Testis (tissue), 3 donors: Measurements from ENCODE around the gene FBXO3. TPM values are rescaled to one million over a fixed set of nuclear protein-coding genes. Genes with fewer than 3 reads are reported as not detected.

Experiments used
- DNase-seq: peaks from one replicate; pipeline ENCODE4 v3.0.0-alpha.2; 2019
- H3K27ac ChIP-seq, 2 donors: fragments of 200-600 bp; sonication (generic); one replicate each; pipeline ENCODE4 v1.5.1; 2019
- H3K27me3 ChIP-seq: fragments of 200-600 bp; sonication (generic); one replicate; pipeline ENCODE4 v1.5.1; 2019
- H3K36me3 ChIP-seq: fragments of 200-600 bp; sonication (generic); one replicate; pipeline ENCODE4 v1.5.1; 2017; ENCODE audit warnings: low read depth; ENCODE audit errors: missing control alignments
- H3K4me1 ChIP-seq: fragments of 200-600 bp; sonication (generic); one replicate; pipeline ENCODE4 v1.5.1; 2019
- H3K4me3 ChIP-seq, 2 donors: fragments of 200-600 bp; sonication (generic); one replicate each; pipeline ENCODE4 v1.5.1; 2017 to 2019
- H3K9me3 ChIP-seq: fragments of 200-600 bp; sonication (generic); one replicate; pipeline ENCODE4 v1.5.1; 2017
- POLR2A ChIP-seq: fragments of 450-650 bp; IDR thresholded peaks from one replicate; pipeline ENCODE4 v1.6.1; 2017; ENCODE audit warnings: antibody characterized with exemption, mild to moderate bottlenecking, moderate library complexity
- WGBS, 2 donors: methylation state at CpG; one replicate each; pipeline ENCODE4 v1.1.5; 2018; 5-methylcytosine and 5-hydroxymethylcytosine counted together
- intact Hi-C: fragments of 100-400 bp; cut with DNase I; formaldehyde crosslinking; loops from one replicate; pipeline ENCODE4 v1.15.1; 2023; ENCODE audit warnings: low total_unique reads
- polyA plus RNA-seq: library from polyadenylated mRNA; stranded (reverse); fragments of 350-450 nt; fragmentation: Illumina TruSeq; extraction: RNeasy Lipid Tissue Mini Kit (QIAGEN cat#74804); gene quantifications from one replicate; pipeline ENCODE4 v1.2.3, GENCODE V29; 2014; ENCODE audit warnings: low read depth, low replicate concordance; ENCODE audit not compliant: insufficient read depth
- total RNA-seq, 2 donors: library from RNA; depleted of rRNA; stranded (reverse); fragments of >200 nt; gene quantifications; one replicate each; pipeline ENCODE4 v1.2.3, GENCODE V29; 2016
- TF ChIP-seq, protein P1 (sequence below), 3 experiments: fragments of 450-650 bp in 2 of 3; fragments of 200-600 bp in 1 of 3; sonication (generic) in 1 of 3; IDR thresholded peaks; one replicate each; pipeline ENCODE4 v1.5.1; 2016 to 2019; ENCODE audit warnings: antibody characterized with exemption in 3 of 3, mild to moderate bottlenecking in 2 of 3, moderate library complexity in 1 of 3

Gene FBXO3
- total and polyA plus RNA-seq, 3 donors from 2014 or later: 27.2 to 44.8 (median 39.3) TPM

DNA sequence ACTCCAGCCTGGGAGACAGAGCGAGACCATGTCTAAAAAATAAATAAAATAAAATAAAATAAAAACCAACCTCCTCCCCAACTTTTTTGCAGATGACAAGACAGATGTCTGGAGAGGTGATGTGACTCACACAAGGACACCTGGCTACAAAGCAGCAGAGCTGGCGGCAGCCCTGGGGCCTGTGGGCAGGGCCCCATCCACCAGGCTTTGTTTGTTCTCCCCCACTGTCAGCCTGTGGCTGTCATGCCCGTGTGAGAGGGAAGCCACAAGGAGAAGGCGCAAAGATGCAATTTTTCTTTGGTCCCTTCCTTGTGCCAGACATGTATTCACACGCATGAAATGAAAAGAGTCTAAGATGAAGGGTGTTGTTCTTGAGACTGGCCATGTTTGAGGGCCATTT, 54.7 kb downstream of the FBXO3 start:
- DNase-seq: no peak
- Histone ChIP-seq H3K4me3 (no peak overlapping the region), H3K27me3 (no peaks in the 10 kb centered on the region), H3K9me3 (no peaks in the 10 kb centered on the region), H3K36me3 (no peaks in the 10 kb centered on the region), H3K4me1 (peaks cover 24% of the 10 kb centered on the region), H3K27ac (no peak overlapping the region)
- intact Hi-C loops: no loop called here
- TF ChIP-seq, protein P1, sequence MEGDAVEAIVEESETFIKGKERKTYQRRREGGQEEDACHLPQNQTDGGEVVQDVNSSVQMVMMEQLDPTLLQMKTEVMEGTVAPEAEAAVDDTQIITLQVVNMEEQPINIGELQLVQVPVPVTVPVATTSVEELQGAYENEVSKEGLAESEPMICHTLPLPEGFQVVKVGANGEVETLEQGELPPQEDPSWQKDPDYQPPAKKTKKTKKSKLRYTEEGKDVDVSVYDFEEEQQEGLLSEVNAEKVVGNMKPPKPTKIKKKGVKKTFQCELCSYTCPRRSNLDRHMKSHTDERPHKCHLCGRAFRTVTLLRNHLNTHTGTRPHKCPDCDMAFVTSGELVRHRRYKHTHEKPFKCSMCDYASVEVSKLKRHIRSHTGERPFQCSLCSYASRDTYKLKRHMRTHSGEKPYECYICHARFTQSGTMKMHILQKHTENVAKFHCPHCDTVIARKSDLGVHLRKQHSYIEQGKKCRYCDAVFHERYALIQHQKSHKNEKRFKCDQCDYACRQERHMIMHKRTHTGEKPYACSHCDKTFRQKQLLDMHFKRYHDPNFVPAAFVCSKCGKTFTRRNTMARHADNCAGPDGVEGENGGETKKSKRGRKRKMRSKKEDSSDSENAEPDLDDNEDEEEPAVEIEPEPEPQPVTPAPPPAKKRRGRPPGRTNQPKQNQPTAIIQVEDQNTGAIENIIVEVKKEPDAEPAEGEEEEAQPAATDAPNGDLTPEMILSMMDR (IDR thresholded peaks at IDR 0.05): no peak
- no peak for TF ChIP-seq POLR2A
- WGBS, 2 donors: 90 to 95% methylated on average over 3 to 5 of the region's 5 CpGs

GRCh38 chr11:33718440-33718839, 55.9 kb downstream of the FBXO3 start:
- no peak for DNase-seq
- H3K4me1 ChIP-seq: peaks cover 15% of the 10 kb centered on the region
- H3K27ac ChIP-seq: no peak overlapping the region
- H3K9me3 ChIP-seq: no peaks in the 10 kb centered on the region
- TF ChIP-seq POLR2A: no peak
- TF ChIP-seq, protein P1 (IDR thresholded peaks at IDR 0.05): no peak
- no peaks in the 10 kb centered on the region for H3K36me3 ChIP-seq
- no peak overlapping the region for H3K4me3 ChIP-seq
- WGBS, 2 donors: 78 to 84% methylated on average over 2 of the region's 2 CpGs
- H3K27me3 ChIP-seq: no peaks in the 10 kb centered on the region
- intact Hi-C loops: no loop called here

- Histone ChIP-seq H3K9me3 (no peaks in the 10 kb centered on the region), H3K4me3 (no peak overlapping the region), H3K36me3 (no peaks in the 10 kb centered on the region), H3K27me3 (no peaks in the 10 kb centered on the region), H3K4me1 (peaks cover 7% of the 10 kb centered on the region), H3K27ac (no peak overlapping the region)
- intact Hi-C loops: no loop called here
- TF ChIP-seq POLR2A: no peak
- TF ChIP-seq, protein P1 (IDR thresholded peaks at IDR 0.05): peak in 1 of 3 experiments; percentile 10
- no peak for DNase-seq
- 55 to 74% methylated on average over 2 of the region's 2 CpGs for WGBS, 2 donors
Measured at GRCh38 chr11:33716243-33716642, 58.1 kb downstream of the FBXO3 start.

DNA sequence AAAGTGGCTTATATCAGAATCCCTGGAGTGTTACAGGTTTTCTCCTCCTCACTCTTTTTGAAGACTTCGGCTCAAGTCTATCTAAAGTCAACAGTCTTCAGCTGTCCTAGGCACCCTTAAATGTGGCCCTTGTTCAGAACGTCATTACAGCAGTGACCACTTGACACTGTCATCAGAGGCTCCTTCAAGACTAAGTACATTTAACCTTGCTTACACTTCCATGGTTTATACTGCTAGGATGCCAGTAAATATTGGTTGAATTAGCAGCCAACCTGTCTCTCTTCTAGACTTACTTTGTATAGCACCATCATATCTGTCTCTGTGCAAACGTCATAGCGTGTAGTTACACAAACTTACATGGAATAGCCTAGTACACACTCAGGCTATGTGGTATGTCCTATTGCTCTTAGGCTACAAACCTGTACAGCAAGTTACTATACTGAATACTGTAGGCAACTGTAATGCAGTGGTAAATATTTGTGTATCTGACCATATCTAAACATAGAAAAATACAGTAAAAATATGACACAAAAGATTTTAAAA, 60.4 kb downstream of the FBXO3 start:
- Histone ChIP-seq H3K4me1 (peaks cover 7% of the 10 kb centered on the region), H3K4me3 (no peak overlapping the region), H3K27me3 (no peaks in the 10 kb centered on the region), H3K27ac (no peak overlapping the region), H3K36me3 (no peaks in the 10 kb centered on the region), H3K9me3 (no peaks in the 10 kb centered on the region)
- TF ChIP-seq POLR2A: no peak
- TF ChIP-seq, protein P1 (IDR thresholded peaks at IDR 0.05): no peak
- DNase-seq: no peak
- intact Hi-C loops: no loop called here
- WGBS, 2 donors: 73 to 84% methylated on average over 4 of the region's 4 CpGs

DNA sequence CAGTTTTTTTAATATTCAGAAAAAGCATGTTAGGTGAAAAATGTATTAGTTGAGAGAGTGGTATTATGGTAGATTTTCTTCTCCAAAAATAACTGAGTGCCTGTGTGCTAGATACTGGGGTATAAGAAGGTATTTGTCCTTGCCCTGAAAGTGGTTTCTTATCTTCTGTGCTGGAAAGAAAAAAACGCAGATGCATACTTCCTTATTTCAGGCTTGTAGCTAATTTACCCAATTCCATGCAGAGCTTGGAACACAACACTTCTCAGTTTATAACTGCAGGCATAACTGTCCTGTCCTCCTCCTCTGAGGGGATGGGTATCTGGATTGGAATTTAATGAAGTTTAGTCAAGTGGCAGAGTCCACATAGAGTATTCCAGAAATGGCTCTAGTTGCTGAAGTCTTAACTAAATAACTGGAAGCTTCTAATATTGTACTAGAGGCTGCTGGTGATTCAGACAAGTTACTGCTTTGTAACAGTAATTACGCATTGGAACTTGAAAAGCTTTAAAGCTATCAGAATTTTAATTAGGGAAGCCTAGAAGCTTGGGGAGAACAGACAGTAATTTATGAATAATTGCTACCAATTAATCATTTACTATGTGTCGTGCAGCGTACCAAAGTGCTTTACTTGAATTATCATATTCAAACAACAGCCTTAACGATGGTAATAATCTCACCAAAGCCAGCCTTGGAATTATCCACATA, 61.0 kb downstream of the FBXO3 start:
- H3K9me3 ChIP-seq: no peaks in the 10 kb centered on the region
- 52 to 73% methylated on average over 5 of the region's 5 CpGs for WGBS, 2 donors
- H3K36me3 ChIP-seq: no peaks in the 10 kb centered on the region
- intact Hi-C loops: no loop called here
- TF ChIP-seq, protein P1 (IDR thresholded peaks at IDR 0.05): no peak
- no peak for TF ChIP-seq POLR2A
- H3K4me1 ChIP-seq: peaks cover 7% of the 10 kb centered on the region
- no peak overlapping the region for H3K27ac ChIP-seq
- no peaks in the 10 kb centered on the region for H3K27me3 ChIP-seq
- H3K4me3 ChIP-seq: no peak overlapping the region
- no peak for DNase-seq
